Activated naive CD4-positive, alpha-beta T cell treated with Interleukin-2 at 50 U/mL for 16 hours (primary cell): ENCODE results near the gene ELF1.
A peak's percentile ranks its signal among the peaks of the same experiment; 100 is the strongest.
"Not testable (repeated sequence)": the region's sequence is repeated elsewhere in the genome, so short reads cannot be mapped to it uniquely, and the experiment has no call there.

Experiments
- DNase-seq: peaks from one replicate; pipeline ENCODE4 v3.0.0-alpha.2; 2020

ELF1 gene

DNA sequence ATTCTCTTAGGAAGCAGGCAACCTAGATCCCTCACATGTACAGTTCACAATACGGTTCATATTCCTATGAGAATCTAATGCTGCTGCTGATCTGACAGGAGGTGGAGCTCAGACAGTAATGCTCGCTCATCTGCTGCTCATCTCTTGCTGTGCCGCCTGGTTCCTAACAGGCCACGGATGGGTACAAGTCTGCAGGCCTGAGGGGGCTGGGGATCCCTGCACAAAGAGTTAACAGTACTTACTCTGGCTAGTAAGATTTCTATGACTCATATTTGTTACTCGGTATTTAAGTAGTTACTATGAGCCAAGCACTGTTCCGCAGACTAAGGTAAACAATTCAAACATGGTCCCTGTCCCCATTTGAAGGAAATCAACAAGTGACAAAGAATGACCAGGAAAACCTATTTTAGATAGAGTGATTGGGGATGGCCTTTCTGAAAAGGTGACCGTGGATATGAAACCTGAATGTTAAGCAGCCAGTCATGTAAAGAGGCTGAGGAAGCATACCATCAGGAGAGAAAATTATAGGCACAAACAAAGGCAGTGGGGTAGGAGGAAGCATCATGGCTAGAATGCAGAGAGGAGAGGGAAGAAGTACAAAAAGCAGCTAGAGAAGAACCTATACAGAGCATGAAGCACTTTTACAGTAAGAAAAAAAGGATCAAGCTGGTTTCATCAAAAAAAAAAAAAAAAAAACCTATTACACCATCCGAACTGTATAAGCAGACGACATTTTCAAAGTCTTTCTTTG is 21.6 kb upstream of the ELF1 start:
- DNase-seq = no peak

DNA sequence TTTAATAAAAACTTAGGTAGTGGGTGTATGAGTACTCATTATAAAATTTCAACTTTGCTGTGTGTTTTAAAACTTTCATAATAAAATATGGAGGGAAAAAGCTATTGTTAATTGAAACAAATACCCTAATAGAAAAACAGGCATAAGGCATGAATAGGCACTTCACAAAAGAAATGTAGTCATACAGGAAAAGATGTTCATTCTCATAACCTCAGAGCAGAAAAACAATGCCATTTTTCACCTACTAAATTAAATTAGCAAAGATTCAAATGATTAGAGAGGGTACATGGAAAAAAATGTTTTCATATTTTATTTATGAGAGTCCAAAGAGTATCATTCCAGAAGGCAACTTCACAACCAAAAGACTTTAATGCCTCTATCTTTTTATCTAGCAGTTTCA is 20.6 kb upstream of the ELF1 start:
- DNase-seq = no peak

DNA sequence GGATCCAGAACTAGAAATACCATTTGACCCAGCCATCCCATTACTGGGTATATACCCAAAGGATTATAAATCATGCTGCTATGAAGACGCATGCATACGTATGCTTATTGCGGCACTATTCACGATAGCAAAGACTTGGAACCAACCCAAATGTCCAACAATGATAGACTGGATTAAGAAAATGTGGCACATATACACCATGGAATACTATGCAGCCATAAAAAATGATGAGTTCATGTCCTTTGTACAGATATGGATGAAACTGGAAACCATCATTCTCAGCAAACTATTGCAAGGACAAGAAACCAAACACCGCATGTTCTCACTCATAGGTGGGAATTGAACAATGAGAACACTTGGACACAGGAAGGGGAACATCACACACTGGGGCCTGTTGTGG is 17.4 kb upstream of the ELF1 start:
- DNase-seq = not testable (repeated sequence)

DNA sequence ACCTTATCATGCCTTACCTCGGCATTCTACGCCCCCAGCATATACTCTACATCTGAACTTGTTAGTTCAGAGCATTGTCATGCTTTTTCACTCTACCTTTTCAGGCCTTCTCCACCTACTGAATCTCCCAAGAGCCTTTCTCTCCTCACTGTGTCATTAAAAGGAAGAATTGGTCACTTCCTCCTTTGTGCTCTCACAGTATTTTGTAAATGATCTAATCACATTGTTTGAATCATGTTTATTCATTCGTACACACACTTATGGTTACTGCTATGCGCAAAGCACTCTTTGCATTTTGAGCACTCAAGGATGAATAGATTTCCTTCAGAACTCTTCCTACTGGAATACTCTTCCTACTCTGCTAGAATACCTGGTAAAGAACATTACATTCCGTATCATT is 15.8 kb upstream of the ELF1 start:
- DNase-seq = no peak

DNA sequence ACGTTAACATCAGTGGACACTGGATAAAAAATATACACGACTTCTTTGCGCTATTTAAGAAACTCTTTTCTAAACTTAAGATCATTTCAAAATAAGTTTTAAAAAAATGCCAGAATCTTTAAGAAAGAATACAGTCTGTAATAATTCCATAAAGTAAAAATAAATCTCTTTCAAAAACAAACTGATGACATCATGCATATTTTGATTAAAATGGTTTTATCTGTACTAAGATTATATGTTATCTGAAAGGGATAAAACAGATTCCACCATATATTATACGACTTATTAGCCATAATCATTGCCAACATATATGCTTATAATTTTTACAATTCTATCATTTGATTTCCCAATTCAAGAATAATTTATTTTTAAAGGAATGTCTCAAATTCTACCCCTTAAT is 15.3 kb upstream of the ELF1 start:
- DNase-seq = no peak

DNA sequence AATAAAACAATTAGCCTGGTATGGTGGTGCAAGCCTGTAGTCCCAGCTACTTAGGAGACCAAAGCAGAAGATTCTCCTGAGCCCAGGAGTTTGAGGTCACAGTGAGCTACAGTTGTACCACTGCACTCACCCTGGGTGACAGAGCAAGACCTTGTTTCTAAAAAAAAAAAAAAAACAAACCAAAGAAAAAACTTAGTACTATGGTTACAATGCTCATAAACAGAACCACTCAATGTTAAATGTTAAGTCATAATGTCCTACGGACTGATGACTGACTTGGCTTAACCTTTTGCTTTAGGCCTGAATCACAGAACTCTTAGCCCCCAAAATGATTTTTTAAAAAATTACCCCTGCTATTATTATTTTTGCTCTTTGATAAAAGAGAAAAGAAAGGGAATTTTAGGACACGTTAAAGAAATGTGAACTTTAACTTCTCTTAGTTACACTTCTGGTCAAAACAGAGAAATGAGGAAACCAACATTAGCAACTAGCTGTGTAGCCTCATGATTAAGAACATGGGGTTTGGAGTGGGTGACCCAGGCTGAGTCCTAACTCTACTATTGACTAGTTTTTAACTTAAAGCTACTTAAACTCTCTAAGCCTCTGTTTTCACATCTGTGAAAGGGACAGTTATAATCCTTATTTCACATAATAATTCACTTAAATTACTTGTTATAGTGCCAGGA is 13.7 kb upstream of the ELF1 start:
- DNase-seq = no peak

DNA sequence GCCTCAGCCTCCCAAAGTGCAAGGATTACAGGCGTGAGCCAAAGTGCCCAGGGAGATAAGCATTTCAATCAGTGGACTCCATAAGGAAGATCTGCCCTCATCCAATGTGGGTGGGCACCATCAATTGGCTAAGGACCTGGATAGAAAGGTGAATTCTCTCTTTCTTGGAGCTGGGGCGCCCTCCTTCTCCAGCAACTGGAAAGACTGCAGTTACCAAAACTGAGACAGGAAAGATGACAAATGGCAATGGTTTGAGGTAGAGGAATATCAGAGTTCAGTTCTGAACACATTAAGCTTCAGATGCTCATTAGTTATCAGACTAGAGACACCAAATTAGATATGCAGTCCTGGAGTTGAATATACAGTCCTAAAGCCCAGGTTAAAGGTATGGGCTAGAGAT is 10.5 kb upstream of the ELF1 start:
- no peak for DNase-seq

DNA sequence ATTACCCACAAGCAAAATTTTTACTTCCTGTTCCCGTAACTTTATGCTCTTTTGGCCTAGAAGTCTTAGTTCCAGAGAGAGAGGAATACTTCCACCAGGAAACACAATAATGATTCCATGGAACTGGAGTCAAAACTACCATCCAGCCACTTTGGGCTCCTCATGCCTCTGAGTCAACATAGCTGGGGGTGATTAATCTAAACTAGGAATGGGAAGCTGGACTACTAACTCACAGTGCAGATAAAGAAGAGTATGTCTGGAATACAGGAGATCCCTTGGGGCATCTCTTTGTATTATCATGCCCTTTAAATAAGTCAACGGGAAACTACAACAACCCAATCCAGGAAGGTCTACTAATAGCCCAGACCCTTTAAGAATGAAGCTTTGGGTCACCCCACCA is 8.9 kb upstream of the ELF1 start:
- no peak for DNase-seq

DNA sequence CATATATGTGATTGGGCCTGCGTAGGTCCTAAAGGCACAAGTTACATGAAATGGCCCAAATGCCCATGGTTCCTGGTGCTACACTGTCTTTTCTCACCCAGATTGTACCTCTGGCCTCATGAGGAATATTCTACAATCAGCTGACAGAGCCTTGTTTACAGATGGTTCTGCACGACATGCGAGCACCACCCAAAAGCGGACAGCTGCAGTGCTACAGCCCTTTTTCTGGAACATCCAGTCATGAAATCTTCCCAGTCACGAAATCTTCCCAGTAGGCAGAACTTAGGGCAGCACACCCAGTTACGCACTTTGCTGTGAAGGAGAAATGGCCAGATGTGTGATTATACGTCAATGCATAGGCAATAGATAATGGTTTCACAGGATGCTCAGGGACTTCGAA is 7.7 kb upstream of the ELF1 start:
- no peak for DNase-seq

DNA sequence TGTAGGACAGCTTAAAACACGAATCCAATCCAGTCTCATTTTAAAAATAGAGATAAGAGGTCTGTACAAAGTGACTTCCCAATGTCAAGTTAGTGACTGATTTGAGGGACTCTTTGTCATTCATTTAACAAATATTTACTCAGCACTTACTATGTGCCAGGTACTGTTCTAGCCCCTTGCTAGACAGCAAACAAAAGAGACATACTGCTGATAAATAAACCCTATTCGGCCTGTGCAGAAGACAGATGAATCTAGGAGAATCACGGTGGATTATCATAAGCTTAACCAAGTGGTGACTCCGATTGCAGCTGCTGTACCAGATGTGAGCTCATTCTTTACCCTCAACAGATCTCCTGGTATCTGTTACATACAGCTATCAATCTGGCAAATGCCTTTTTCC is 6.4 kb upstream of the ELF1 start:
- DNase-seq = no peak

DNA sequence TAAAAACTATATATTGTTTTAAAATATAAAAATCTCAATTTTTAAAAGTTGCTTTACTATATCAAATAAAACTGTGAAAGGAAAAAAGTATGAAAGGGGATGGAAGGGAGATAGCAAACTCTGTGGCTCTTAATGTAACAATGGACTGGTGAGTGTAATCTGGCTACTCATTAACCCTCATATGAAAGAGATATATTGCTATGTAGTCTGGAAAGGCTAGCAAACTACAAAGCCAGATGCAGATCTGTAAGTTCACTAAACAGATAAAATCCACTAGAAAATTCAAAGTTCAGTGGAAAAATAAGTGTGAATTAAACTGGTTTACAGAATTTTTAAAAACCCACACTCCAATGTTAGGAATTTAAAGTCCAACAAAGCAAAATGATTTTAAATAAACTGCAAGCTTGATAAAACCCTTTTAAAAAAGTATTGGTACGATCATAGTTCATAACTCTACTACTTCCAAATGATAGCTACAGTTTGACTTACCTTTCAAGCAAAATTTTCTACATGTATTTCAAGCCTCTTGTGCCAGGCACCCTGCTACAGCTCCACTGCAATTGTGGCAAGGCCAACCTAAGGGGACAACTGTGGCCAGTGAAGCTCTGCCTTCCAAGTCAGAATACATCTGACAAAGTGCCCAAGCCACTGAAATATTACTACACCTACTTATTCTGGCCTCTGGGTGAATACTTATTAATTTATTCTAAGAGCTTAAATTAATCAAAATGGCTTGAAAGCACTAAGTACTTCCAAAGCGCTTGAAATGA is 647 bp upstream of the ELF1 start:
- no peak for DNase-seq

DNA sequence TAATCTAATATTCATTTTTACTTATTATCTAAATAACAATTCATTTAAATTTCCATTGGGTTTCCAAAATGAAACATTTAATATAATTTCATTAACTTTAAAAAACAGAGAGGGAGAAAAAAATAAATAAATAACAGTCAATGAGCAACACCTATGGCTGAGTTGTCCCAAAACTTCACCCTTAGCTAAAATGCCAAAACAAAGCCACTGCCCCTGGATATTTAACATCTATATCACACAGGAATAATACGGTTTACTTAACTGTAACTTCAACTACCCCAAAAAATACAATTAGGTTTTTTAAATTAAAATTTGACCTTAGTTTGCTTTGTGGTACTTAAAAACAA is 541 bp downstream of the ELF1 start:
- DNase-seq = no peak

DNA sequence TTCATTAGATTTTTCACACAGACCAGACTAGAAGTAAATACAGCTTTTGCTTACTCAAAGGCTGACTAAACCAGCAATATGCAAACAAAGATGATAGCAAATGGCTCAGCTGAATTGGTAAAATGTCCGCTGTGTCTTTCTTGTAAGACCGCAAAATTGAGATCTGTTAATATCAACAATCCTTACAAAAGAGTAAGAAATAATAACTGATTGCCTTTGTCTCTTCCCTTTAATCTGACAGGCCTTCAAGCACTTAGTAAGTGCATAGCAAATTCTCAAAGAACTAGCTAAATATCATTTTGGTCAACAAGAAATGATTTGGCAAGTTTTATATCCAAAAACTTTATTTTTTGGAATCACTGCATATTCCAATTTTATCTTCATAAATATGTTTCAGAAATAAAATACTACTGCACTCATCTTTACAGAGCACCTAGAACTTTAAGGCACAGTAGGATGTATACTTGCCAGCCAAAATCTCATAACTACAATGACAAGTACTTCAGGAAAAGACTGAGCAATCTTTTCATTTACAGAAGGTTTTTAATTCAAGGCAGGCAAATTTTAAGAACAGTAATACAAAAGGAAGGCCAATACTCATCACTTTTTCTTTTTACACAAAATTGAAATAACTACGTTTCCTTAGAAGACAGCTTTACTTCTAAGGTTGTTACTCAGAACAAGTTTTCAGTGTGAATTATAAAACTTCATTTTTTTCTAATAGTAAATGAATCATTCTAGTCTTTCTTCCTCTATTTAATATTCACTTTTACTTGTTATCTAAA is 1.1 kb downstream of the ELF1 start:
- no peak for DNase-seq

DNA sequence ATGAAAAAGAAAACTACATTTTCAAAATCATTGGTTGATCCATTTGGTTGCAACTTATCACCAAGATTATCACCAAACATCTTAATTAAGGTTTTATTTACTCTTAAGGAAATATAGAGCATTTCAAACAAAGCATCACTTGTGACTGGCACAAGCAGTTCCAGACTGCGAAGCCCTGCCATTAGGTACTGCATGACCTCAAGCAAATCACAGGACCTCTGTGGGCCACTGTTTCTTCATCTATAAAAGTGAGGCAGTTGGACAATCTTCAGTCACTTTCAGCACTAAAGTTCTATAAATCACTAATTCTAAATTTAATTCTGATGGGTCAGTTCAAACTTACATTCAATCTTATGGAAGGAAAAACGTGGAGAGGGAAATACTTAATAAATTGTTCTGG is 2.0 kb downstream of the ELF1 start:
- peak; percentile 16 for DNase-seq

DNA sequence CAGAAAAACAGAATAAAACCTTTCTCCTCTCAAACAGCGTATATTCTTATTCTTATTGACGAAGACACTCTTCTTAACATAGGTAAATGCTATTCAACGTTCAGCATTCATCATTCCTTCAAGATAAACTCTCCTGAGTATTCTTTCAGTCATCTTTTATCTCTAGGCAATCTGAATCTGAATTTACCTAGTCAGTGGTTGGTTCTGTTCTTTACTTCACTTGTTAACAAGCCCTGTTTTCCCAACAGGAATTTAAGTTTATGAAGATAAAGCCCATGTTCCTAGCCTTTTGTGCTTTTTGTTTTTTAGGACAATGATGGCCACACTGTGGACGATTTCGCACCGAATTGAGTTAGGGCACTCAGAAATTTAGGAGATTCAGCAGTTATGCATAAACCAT is 3.2 kb downstream of the ELF1 start:
- no peak for DNase-seq

DNA sequence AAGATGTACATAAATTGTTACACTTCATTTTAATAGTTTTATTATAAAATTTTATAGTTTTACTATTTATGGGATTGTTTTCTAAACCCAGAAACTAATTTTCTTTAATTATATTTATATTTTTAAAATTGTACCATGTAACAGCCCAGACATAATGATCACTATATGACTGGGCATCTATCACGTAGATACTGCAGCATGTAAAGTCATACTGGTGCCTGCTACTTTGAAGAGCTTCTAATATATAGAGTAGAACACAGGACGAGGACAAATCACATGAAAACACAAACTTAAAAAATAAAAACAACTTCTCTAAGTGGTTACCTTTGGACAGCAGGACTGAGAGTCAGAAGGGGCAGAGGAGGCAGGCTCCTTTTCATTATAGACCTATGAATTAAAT is 5.3 kb downstream of the ELF1 start:
- DNase-seq = no peak

DNA sequence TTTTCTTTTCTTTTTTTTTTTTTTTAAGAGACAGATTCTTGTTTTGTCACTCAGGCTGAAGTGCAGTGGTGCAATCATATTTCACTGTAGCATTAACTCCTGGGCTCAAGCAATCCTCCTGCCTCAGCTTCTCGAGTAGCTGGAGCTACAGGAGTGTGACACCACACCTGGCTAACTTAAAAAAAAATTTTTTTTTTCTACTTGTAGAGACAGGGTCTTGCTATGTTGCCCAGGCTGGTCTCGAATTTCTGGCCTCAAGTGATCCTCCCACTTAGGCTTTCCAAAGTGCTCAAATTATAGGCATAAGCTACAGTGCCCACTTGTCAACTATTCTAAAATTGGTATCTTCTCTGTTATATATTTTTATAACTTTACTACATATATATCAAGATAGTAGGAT is 6.6 kb downstream of the ELF1 start:
- no peak for DNase-seq

DNA sequence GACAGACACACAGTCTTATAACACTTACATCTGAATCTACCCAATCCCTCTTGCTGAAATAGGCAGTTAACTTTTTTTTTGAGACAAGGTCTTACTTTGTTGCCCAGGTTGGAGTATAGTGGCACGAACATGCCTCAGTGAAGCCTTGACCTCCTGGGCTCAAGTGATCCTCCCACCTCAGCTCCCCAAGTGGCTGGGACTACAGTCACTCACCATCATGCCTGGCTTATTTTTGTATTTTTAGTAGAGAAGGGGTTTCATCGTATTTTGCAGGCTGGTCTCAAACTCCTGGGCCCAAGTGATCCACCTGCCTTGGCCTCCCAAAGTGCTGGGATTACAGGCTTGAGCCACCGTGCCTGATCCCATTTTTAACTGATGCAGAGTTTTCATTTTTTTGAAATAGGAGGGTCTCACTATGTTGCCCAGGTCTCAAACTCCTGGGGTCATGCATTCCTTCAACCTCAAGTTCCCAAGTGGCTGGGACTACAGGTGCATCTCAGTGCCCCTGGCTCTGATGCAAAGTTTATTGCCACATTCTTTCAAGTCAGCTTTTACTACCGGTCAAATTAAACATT is 7.6 kb downstream of the ELF1 start:
- DNase-seq = no peak

DNA sequence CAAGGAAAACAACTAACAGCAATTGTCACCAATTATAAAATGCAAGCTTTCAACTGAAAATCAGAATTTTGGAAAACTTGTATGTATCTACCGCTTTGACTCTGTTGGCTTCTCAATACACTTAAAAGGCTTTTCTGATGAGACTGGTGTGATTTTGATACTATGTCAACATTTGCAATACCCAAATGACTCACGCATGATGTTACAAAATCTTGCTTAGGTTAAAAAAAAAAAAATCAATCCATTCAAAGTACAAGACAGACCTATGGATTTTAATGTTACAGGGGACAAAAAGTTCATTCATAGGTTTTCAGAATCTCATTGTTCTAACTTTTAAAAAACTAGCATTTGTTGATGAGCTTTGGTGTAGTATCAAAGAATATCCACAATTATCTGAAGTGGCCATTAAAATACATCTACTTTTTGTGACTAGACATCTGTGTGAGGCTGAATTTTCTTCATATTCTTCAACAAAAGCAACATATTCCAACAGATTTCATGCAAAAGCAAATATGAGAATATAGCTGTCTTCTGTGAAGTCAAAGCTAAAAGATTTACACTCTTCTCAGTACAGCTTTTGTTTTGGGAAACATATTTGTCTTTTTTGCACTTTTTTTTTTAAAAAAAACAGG is 10.7 kb downstream of the ELF1 start:
- no peak for DNase-seq

DNA sequence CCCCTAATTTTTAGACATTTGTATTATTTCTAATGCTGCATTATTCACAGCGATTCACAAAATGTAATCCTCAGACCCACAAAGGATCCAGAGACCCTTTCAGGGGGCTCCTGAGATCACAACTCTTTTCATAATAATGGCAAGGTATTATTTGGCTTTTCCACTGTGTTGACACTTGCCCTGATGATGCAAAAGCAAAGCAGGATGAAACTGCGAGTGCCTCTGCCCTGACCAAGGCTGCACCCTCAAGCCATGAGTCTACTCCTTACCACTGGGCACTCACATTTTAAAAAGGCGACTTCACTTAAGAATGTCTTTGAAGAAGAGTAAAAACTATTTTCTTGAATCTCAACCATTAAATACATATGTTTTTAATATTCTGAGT is 11.4 kb downstream of the ELF1 start:
- no peak for DNase-seq

DNA sequence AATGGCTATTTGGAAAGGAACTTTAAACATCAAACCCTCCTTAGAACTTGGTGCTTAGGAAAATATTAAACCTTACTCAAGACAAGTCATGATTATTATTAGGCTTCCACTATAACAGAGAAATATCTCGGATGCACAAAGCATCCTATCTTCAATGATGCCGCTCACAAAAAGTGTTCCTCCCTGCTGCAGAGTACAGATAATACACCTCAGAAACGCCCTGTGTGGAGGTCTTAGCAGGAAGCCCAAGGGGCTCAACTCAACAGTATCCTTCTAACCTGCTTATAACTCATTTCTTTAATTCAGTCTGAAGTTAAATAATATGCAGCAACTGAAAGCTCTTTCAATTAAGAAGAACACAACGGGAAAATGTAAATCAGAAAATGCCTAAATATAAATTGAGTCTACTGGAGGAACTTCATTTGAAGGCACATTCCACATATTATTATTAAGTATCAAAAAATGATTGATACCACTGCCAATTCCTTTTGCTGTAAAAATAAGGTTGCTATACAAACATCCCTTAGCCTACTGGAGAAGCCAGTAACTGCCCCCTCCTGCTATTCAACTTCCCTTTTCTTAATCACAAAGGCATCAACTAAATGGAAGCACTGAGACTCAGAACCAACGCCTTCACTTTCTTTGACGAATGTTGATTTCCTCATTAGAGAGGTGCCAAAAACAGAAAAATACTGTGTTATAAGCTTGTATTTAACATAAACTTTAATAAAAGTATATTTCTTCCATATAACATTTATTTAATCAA is 12.0 kb downstream of the ELF1 start:
- DNase-seq = no peak

DNA sequence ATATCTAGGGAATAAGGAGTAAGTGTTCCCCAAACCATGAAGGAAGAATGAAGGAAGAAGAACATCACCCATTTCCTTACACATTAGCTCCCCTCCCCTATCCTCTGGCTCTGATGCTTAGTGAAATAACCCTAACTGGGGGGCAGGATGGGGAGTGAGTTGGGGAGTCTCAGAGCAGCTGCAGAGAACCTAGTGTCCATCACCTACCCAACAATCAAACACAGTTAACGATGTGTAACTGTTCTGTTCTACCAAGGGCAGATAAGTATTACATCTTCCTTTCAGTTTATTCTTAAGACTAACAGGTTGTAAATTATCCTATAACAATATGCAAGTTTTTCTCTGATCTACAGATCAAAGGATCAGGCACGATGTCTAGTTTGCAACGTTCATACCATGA is 12.8 kb downstream of the ELF1 start:
- DNase-seq = no peak
